RWPE2 (cell line): Measurements from ENCODE around the gene OR10P1.
"Not testable (repeated sequence)": the region's sequence is repeated elsewhere in the genome, so short reads cannot be mapped to it uniquely, and the experiment has no call there.

ENCODE experiments used
- ATAC-seq: fragments of 200-7000 bp; cut with Tn5 transposase; 3 replicates; pipeline ENCODE4 v1.9.1; 2021; ENCODE audit warnings: low read depth
- DNase-seq: peaks from one replicate; pipeline ENCODE4 v3.0.0-alpha.2; 2020; ENCODE audit warnings: low spot score
- H3K27ac ChIP-seq: fragments of 450-650 bp; 2 replicates; pipeline ENCODE4 v1.5.1; 2017; ENCODE audit warnings: mild to moderate bottlenecking; ENCODE audit not compliant: poor library complexity, severe bottlenecking
- H3K27me3 ChIP-seq: fragments of 250-450 bp; sonication (Bioruptor Pico); 2 replicates; pipeline ENCODE4 v1.5.1; 2021; ENCODE audit warnings: mild to moderate bottlenecking, moderate library complexity; ENCODE audit not compliant: insufficient read depth, poor library complexity, severe bottlenecking
- H3K36me3 ChIP-seq: fragments of 250-450 bp; sonication (Bioruptor Pico); 2 replicates; pipeline ENCODE4 v1.5.1; 2020; ENCODE audit warnings: low read depth, mild to moderate bottlenecking, moderate library complexity
- H3K4me1 ChIP-seq: fragments of 250-450 bp; sonication (Bioruptor Pico); 2 replicates; pipeline ENCODE4 v1.5.1; 2021; ENCODE audit warnings: mild to moderate bottlenecking, moderate library complexity; ENCODE audit not compliant: insufficient read depth, poor library complexity, severe bottlenecking
- H3K4me3 ChIP-seq: fragments of 250-450 bp; sonication (Bioruptor Pico); 2 replicates; pipeline ENCODE4 v1.5.1; 2021; ENCODE audit warnings: mild to moderate bottlenecking, moderate library complexity; ENCODE audit not compliant: severe bottlenecking
- H3K9me3 ChIP-seq: fragments of 250-450 bp; sonication (Bioruptor Pico); 2 replicates; pipeline ENCODE4 v1.5.1; 2021; ENCODE audit warnings: mild to moderate bottlenecking, moderate library complexity; ENCODE audit not compliant: severe bottlenecking
- TF ChIP-seq, protein P1 (sequence below): fragments of 450-650 bp; IDR thresholded peaks from one replicate; pipeline ENCODE4 v1.5.1; 2017; ENCODE audit warnings: mild to moderate bottlenecking, moderate library complexity; ENCODE audit not compliant: poor library complexity, severe bottlenecking

Gene OR10P1, protein sequence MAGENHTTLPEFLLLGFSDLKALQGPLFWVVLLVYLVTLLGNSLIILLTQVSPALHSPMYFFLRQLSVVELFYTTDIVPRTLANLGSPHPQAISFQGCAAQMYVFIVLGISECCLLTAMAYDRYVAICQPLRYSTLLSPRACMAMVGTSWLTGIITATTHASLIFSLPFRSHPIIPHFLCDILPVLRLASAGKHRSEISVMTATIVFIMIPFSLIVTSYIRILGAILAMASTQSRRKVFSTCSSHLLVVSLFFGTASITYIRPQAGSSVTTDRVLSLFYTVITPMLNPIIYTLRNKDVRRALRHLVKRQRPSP

GRCh38 chr12:55636853-55637252 lies at the start of gene OR10P1:
OR10P1 (plus strand) TSS chr12:55636892; CDS start chr12:55636892, 0 bp downstream.
- no peaks in the 10 kb centered on the region for H3K9me3 ChIP-seq
- no peaks in the 10 kb centered on the region for H3K4me1 ChIP-seq
- TF ChIP-seq, protein P1, sequence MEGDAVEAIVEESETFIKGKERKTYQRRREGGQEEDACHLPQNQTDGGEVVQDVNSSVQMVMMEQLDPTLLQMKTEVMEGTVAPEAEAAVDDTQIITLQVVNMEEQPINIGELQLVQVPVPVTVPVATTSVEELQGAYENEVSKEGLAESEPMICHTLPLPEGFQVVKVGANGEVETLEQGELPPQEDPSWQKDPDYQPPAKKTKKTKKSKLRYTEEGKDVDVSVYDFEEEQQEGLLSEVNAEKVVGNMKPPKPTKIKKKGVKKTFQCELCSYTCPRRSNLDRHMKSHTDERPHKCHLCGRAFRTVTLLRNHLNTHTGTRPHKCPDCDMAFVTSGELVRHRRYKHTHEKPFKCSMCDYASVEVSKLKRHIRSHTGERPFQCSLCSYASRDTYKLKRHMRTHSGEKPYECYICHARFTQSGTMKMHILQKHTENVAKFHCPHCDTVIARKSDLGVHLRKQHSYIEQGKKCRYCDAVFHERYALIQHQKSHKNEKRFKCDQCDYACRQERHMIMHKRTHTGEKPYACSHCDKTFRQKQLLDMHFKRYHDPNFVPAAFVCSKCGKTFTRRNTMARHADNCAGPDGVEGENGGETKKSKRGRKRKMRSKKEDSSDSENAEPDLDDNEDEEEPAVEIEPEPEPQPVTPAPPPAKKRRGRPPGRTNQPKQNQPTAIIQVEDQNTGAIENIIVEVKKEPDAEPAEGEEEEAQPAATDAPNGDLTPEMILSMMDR: no peak
- H3K27ac ChIP-seq: no peak within 1 kb of the TSS
- H3K36me3 ChIP-seq: no peaks in the 10 kb centered on the region
- no peak for ATAC-seq
- H3K27me3 ChIP-seq: peaks cover 8% of the 10 kb centered on the region
- DNase-seq: no peak
- H3K4me3 ChIP-seq: no peak within 1 kb of the TSS

GRCh38 chr12:55590152-55590551 lies 46.5 kb upstream of the OR10P1 start:
- H3K27ac ChIP-seq, H3K4me1 ChIP-seq, DNase-seq, ATAC-seq, H3K36me3 ChIP-seq, H3K4me3 ChIP-seq, H3K9me3 ChIP-seq, H3K27me3 ChIP-seq: not testable (repeated sequence)

GRCh38 chr12:55607821-55608594 lies 28.7 kb upstream of the OR10P1 start:
- H3K27ac ChIP-seq: no peak overlapping the region
- peaks cover 9% of the 10 kb centered on the region for H3K27me3 ChIP-seq
- no peaks in the 10 kb centered on the region for H3K36me3 ChIP-seq
- H3K4me3 ChIP-seq: no peak overlapping the region
- DNase-seq (no peak), ATAC-seq (peak; percentile 71)
- TF ChIP-seq, protein P1: no peak
- peaks cover 5% of the 10 kb centered on the region for H3K4me1 ChIP-seq
- no peaks in the 10 kb centered on the region for H3K9me3 ChIP-seq

- ATAC-seq (no peak), DNase-seq (no peak)
- TF ChIP-seq, protein P1: no peak
- Histone ChIP-seq H3K9me3 (no peaks in the 10 kb centered on the region), H3K27ac (no peak overlapping the region), H3K4me1 (peaks cover 5% of the 10 kb centered on the region), H3K4me3 (no peak overlapping the region), H3K27me3 (peaks cover 9% of the 10 kb centered on the region), H3K36me3 (no peaks in the 10 kb centered on the region)
Measured at GRCh38 chr12:55610598-55610997, 26.1 kb upstream of the OR10P1 start.

DNA sequence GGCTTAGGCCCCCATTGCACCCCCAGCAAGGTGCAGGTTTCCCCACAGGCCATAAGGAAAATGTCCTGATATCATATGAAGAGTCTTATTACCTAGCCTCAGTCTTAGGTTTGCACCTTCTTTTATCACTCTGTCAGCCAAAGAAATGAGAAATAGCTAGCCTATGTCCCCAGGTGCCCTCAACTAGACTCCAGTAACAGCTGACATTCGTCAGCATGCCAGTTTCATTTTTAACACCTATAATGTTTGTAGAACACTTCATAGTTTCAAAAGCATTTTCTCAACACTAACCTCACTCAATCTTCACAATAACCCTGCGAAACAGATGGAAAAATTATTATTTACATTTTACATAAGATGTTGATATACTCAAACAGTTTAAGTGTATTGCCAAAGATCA lies 24.0 kb upstream of the OR10P1 start:
- Histone ChIP-seq H3K4me3 (no peak overlapping the region), H3K9me3 (no peaks in the 10 kb centered on the region), H3K36me3 (no peaks in the 10 kb centered on the region), H3K27ac (no peak overlapping the region), H3K27me3 (peaks cover 3% of the 10 kb centered on the region), H3K4me1 (peaks cover 5% of the 10 kb centered on the region)
- TF ChIP-seq, protein P1: no peak
- DNase-seq (no peak), ATAC-seq (no peak)
